Subcutaneous adipose tissue (tissue), 4 donors: ENCODE measurements around the gene FASTKD2. TPM values are rescaled to one million over a fixed set of nuclear protein-coding genes. Genes with fewer than 3 reads are reported as not detected.

Source experiments
- CTCF ChIP-seq: fragments of 450-650 bp; IDR thresholded peaks from one replicate; pipeline ENCODE4 v1.5.1; 2016; ENCODE audit warnings: low read depth, mild to moderate bottlenecking, control low read depth, antibody characterized with exemption, moderate library complexity
- total RNA-seq, 4 donors: library from RNA; depleted of rRNA; stranded (reverse); fragments of >200 nt; gene quantifications; one replicate each; pipeline ENCODE4 v1.1.0, GENCODE V29; 2016

Gene FASTKD2
- total RNA-seq, 4 donors from 2014 or later: 24.8 to 45.2 (median 27.2) TPM

GRCh38 chr2:206802654-206803514, 37.5 kb downstream of the FASTKD2 start:
- no peak for TF ChIP-seq CTCF

GRCh38 chr2:206804326-206804725, 38.9 kb downstream of the FASTKD2 start:
- TF ChIP-seq CTCF: no peak

DNA sequence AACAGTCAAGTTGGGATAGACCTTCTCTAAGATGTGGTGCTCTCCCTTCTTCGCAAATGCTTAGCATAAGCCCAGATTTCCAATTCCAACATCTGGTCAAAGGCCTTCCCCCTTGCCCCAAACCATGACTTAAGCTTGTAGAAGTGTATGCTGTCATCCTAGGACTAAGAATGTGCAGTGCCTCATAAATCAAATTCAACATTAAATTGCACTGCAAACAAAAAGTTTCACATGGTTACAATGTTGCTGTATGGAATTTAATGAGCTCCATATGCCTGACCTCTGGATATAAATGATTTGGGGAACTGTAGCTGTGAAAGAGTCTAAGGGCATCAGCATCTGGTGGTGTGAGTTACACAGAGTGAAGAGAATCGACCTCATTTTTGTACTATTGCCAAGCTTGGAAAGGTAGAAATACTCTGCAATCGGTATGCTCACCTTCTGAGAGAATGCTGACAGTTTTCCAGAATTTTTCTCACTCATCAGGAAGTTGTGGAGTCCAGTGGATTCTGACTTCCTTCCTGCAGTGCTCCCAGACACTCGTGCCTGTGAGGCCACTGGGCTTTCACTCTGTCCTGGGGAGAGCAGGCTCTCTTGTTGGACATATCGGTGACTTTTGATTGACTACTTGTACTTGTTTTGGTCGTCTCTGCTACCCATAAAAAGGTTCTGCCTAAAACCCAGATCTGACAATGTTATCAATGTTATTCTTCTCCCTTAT, 40.6 kb downstream of the FASTKD2 start:
- TF ChIP-seq CTCF: no peak

GRCh38 chr2:206814498-206814897, 49.1 kb downstream of the FASTKD2 start:
- TF ChIP-seq CTCF: no peak

DNA sequence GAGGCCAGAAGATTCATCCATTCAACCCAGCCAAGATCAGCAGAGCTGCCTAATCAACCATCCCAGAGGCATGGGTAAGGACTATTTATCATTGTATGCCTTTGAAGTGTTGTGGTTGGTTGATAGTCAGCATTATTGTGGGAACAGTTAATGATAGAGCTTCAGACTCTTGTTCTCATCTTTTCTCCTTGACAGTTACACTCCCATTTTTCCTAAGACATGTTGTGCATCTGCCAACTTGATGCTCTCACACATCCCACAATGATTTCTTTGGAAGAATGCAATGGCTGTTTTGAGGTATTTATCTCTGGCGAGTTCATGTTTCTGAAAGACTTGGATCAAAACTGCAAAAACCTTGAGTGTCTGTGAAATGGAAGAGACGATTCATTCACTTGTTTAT, 55.4 kb downstream of the FASTKD2 start:
- no peak for TF ChIP-seq CTCF

- TF ChIP-seq CTCF: no peak
These were observed 57.8 kb downstream of the FASTKD2 start for GRCh38 chr2:206823178-206823577.

DNA sequence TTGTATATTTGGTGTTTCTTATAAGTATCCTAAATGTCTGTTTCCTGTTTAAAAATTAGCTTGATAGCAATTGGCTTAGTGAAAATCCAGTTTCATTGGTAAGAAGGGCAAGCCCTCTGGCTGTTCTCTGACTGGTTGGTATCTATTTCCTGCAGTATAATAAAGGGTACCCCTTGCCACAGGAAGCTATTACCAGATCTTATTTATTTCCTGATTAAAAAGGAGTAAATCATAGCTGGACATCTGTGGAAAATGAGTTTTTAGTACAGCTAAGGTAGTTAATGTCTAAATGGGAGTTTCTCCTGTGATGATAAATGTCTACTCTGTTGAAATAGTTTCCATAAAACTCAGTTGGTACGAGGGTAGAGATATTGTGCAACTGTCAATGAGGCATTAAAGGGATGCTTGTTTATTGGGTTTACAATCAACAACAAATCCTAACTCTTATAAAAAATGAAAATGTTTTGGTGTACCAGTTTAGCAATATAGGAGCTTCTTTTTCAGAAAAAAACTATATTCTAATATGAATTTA, 58.7 kb downstream of the FASTKD2 start:
- no peak for TF ChIP-seq CTCF
